Calu3 (cell line): Measurements from ENCODE around the gene ACTG2. TPM values are rescaled to one million over a fixed set of nuclear protein-coding genes. Genes with fewer than 3 reads are reported as not detected.

ENCODE experiments used
- BruUV-seq: library from RNA; stranded (reverse); fragments of 400-500 nt; replicated peaks from 2 replicates; lab custom pipeline; 2021; lab: Mats Ljungman, UMichigan
- CTCF ChIA-PET: fragments of 300-600 bp; sonication (Branson Sonifier 250); formaldehyde crosslinking; loops from one replicate; lab custom pipeline; 2022; ENCODE audit warnings: antibody characterized with exemption; lab: Charles Lee
- DNase-seq: peaks from one replicate; pipeline ENCODE4 v3.0.0; 2022
- H3K27ac Mint-ChIP-seq: one replicate; pipeline ENCODE4 v1.8.0; 2022; ENCODE audit warnings: mixed read lengths; ENCODE audit not compliant: unreplicated experiment
- H3K27me3 Mint-ChIP-seq: one replicate; pipeline ENCODE4 v1.8.0; 2022; ENCODE audit warnings: mixed read lengths; ENCODE audit not compliant: unreplicated experiment
- H3K36me3 Mint-ChIP-seq: one replicate; pipeline ENCODE4 v1.8.0; 2022; ENCODE audit warnings: mild to moderate bottlenecking, moderate library complexity, mixed read lengths; ENCODE audit not compliant: insufficient read depth, unreplicated experiment
- H3K4me1 Mint-ChIP-seq: one replicate; pipeline ENCODE4 v1.8.0; 2022; ENCODE audit warnings: mild to moderate bottlenecking, low read depth, mixed read lengths; ENCODE audit not compliant: unreplicated experiment
- H3K4me3 Mint-ChIP-seq: one replicate; pipeline ENCODE4 v1.8.0; 2022; ENCODE audit warnings: mild to moderate bottlenecking, low read depth, moderate library complexity, mixed read lengths; ENCODE audit not compliant: unreplicated experiment
- H3K9me3 Mint-ChIP-seq: one replicate; pipeline ENCODE4 v1.8.0; 2022; ENCODE audit warnings: low read depth, mixed read lengths; ENCODE audit not compliant: unreplicated experiment
- intact Hi-C: fragments of 100-400 bp; cut with micrococcal nuclease; formaldehyde crosslinking; loops from one replicate; pipeline ENCODE4 v1.10.0; 2022; ENCODE audit not compliant: unreplicated experiment
- total RNA-seq: library from RNA; stranded (reverse); gene quantifications from 2 replicates; pipeline ENCODE4 v1.2.3, GENCODE V29; 2022
- TF ChIP-seq, protein P1 (sequence below): fragments of 200-600 bp; IDR thresholded peaks from one replicate; pipeline ENCODE4 v1.8.0; 2022; ENCODE audit warnings: antibody characterized with exemption; ENCODE audit not compliant: unreplicated experiment

ACTG2 gene
- total RNA-seq, 1 experiment from 2014 or later: not detected

DNA sequence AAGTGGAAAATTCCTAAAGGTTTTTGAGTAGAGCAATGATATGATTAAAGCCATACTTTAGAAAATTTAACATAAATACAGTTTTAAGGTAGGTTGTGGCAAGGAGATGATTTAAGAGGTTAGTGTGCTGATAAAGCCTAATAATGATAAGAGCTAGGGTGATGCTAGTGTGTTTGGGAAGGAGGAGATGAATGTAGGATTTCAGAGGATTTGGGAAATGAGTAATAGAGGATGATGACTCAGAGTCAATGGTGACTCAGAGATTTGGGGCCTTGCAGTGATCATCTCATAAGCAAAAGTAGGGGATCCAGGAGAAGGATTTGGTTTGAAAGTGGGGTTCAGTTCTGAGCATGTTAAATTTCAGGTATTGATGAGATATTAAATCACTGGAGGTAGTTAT, 40.8 kb upstream of the ACTG2 start:
- Mint-ChIP-seq H3K4me1 (no peaks in the 10 kb centered on the region), H3K27ac (no peak overlapping the region), H3K36me3 (peaks cover 14% of the 10 kb centered on the region), H3K4me3 (no peak overlapping the region), H3K9me3 (no peaks in the 10 kb centered on the region), H3K27me3 (no peaks in the 10 kb centered on the region)
- no peak for DNase-seq
- CTCF ChIA-PET: no interaction called here
- TF ChIP-seq, protein P1, sequence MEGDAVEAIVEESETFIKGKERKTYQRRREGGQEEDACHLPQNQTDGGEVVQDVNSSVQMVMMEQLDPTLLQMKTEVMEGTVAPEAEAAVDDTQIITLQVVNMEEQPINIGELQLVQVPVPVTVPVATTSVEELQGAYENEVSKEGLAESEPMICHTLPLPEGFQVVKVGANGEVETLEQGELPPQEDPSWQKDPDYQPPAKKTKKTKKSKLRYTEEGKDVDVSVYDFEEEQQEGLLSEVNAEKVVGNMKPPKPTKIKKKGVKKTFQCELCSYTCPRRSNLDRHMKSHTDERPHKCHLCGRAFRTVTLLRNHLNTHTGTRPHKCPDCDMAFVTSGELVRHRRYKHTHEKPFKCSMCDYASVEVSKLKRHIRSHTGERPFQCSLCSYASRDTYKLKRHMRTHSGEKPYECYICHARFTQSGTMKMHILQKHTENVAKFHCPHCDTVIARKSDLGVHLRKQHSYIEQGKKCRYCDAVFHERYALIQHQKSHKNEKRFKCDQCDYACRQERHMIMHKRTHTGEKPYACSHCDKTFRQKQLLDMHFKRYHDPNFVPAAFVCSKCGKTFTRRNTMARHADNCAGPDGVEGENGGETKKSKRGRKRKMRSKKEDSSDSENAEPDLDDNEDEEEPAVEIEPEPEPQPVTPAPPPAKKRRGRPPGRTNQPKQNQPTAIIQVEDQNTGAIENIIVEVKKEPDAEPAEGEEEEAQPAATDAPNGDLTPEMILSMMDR: no peak
- intact Hi-C loops: no loop called here
- BruUV-seq: no TSS peak

DNA sequence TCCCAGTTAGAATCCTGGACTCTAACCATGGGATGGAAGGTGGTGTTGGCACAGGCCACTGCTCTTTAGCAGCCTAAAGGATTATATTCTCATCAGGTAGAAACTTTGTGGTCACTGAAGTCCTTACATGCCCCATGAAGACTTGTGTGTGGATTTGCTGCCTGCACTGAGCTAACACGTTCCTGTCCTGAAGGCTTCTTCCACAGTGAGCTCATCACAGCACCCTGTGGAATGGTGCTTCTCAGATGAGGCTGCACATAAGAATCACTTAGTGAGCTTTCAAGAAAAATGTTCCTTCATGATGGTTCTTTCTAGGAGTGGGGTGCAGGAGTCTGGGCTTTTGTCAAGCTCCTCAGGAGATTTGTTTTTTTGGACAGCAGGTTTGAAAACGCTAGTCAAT, 37.3 kb upstream of the ACTG2 start:
- TF ChIP-seq, protein P1: no peak
- no peak overlapping the region for H3K4me3 Mint-ChIP-seq
- CTCF ChIA-PET: no interaction called here
- no peaks in the 10 kb centered on the region for H3K4me1 Mint-ChIP-seq
- no TSS peak for BruUV-seq
- H3K9me3 Mint-ChIP-seq: no peaks in the 10 kb centered on the region
- no peak for DNase-seq
- no peaks in the 10 kb centered on the region for H3K27me3 Mint-ChIP-seq
- no peak overlapping the region for H3K27ac Mint-ChIP-seq
- H3K36me3 Mint-ChIP-seq: peaks cover 14% of the 10 kb centered on the region
- intact Hi-C loops: no loop called here

DNA sequence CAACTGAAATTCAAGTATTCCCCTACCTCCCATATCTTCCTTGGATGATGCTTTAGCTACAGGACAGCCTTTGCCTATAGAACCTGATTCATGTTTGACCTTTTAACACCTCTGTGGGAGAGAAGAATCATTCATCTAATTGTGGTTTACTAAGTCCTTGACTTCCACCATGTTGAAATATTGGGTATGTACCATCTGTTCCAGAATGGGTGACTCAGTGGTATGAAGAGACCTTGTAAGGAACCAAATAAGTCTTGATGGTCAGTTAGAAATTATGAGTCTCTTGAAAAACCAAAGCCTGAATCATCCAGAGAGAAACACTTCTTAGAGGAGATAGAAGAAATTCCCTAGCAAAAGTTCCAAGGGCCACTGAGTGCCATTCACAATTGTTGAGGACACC, 36.6 kb upstream of the ACTG2 start:
- Mint-ChIP-seq H3K27me3 (no peaks in the 10 kb centered on the region), H3K36me3 (peaks cover 18% of the 10 kb centered on the region), H3K27ac (no peak overlapping the region), H3K9me3 (no peaks in the 10 kb centered on the region), H3K4me3 (no peak overlapping the region), H3K4me1 (no peaks in the 10 kb centered on the region)
- TF ChIP-seq, protein P1: no peak
- BruUV-seq: no TSS peak
- intact Hi-C loops: no loop called here
- no peak for DNase-seq
- CTCF ChIA-PET: no interaction called here

DNA sequence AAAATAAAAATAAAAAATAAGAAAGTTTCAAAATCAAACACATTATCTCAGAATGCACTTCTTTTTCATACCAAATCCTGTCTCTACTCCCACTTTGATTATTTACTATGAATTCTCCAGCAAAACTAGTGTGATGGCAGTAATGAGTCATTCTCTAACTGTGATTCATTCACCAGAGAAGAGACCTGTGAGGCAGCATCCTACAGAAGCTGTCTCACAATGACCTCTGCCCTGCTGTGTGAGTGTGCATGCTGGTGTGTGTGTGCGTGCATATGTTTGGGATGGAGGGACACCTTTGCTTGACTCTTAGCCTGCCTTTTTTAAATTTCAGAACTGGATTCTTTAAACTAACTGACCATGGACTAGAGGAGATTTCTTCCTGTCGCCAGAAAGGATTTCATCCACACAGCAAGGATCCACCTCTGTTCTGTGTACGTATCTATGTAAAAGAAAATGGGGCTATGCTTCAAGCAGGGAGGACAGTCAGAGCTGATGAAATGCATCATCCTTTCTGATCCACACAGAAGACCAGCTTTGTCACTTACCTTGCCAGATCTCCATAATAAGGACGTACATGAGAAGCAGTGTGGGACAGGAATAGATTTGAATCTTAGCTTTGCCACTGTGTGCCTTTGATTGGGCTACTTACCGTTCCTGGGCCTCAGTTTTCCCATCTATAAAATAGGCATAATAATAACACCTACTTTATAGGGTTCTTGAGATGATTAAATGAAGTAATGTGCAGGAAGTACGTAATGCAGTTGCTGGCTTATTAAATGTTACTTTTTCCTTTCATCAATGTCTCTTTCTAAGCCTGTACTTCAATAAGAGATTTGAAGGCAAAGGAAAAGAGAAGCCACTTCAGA, 32.9 kb upstream of the ACTG2 start:
- CTCF ChIA-PET: no interaction called here
- Mint-ChIP-seq H3K27me3 (no peaks in the 10 kb centered on the region), H3K4me1 (peaks cover 15% of the 10 kb centered on the region), H3K27ac (no peak overlapping the region), H3K36me3 (peaks cover 39% of the 10 kb centered on the region), H3K9me3 (no peaks in the 10 kb centered on the region), H3K4me3 (no peak overlapping the region)
- intact Hi-C loops: no loop called here
- no TSS peak for BruUV-seq
- DNase-seq: peak; percentile 5
- TF ChIP-seq, protein P1: no peak
